Measurements from ENCODE around the gene CHN2.

GRCh38 chr7:29381206-29382094, 186.9 kb downstream of the CHN2 start:
- TF ChIP-seq CTCF (IDR thresholded peaks at IDR 0.05 in 8 of 11, conservative IDR thresholded peaks at IDR 0.05 in 3 of 11) = no peak
- TF ChIP-seq POLR2AphosphoS5 (IDR thresholded peaks at IDR 0.05) = no peak

Measured in spleen (tissue), 7 donors.